Muscle layer of duodenum (tissue), 2 donors: ENCODE data around the gene TAS2R19.
"Not testable (repeated sequence)": the region's sequence is repeated elsewhere in the genome, so short reads cannot be mapped to it uniquely, and the experiment has no call there.

Experiments used
- H3K27ac ChIP-seq: one replicate; pipeline ENCODE4 v1.7.0; 2013; ENCODE audit warnings: mild to moderate bottlenecking, low read length
- H3K27me3 ChIP-seq: one replicate; pipeline ENCODE4 v1.7.0; 2013; ENCODE audit warnings: low read depth, mild to moderate bottlenecking, control low read depth, low read length
- H3K36me3 ChIP-seq, 2 donors: one replicate each; pipeline ENCODE4 v1.7.0; 2013; ENCODE audit warnings: low read length in 2 of 2, control low read depth in 1 of 2, mild to moderate bottlenecking in 1 of 2; ENCODE audit not compliant: insufficient read depth in 2 of 2, control insufficient read depth in 1 of 2
- H3K4me1 ChIP-seq, 2 donors: one replicate each; pipeline ENCODE4 v1.7.0; 2013; ENCODE audit warnings: low read length in 2 of 2, mild to moderate bottlenecking in 2 of 2, control low read depth in 1 of 2, moderate library complexity in 1 of 2; ENCODE audit not compliant: insufficient read depth in 2 of 2, control insufficient read depth in 1 of 2
- H3K4me3 ChIP-seq, 2 donors: one replicate each; pipeline ENCODE4 v1.7.0; 2013; ENCODE audit warnings: low read length in 2 of 2, low read depth in 1 of 2, mild to moderate bottlenecking in 1 of 2
- H3K9me3 ChIP-seq, 2 donors: one replicate each; pipeline ENCODE4 v1.7.0; 2013; ENCODE audit warnings: low read length in 2 of 2, control low read depth in 1 of 2, mild to moderate bottlenecking in 1 of 2; ENCODE audit not compliant: control insufficient read depth in 1 of 2
- donor health status: healthy.

Gene TAS2R19

GRCh38 chr12:11022520-11022919 lies at the start of gene TAS2R19:
Gene TAS2R19 (minus strand): TSS chr12:11022620. CDS start chr12:11022571, 49 bp downstream.
- Histone ChIP-seq H3K4me3 (no peak within 1 kb of the TSS), H3K27ac (no peak within 1 kb of the TSS), H3K9me3 (no peaks in the 10 kb centered on the region), H3K36me3 (peaks cover 4 to 7% of the 10 kb centered on the region in 2 donors), H3K4me1 (no peaks in the 10 kb centered on the region), H3K27me3 (no peaks in the 10 kb centered on the region)

- Histone ChIP-seq H3K4me3 (no peak overlapping the region), H3K4me1 (no peaks in the 10 kb centered on the region), H3K27ac (no peak overlapping the region), H3K27me3 (no peaks in the 10 kb centered on the region), H3K9me3 (no peaks in the 10 kb centered on the region), H3K36me3 (no peaks in the 10 kb centered on the region)
Measured at GRCh38 chr12:11071414-11071813, 49.0 kb upstream of the TAS2R19 start.

- Histone ChIP-seq H3K27ac (no peak overlapping the region), H3K36me3 (no peaks in the 10 kb centered on the region), H3K4me1 (no peaks in the 10 kb centered on the region), H3K9me3 (no peaks in the 10 kb centered on the region), H3K4me3 (no peak overlapping the region), H3K27me3 (no peaks in the 10 kb centered on the region)
Measured at GRCh38 chr12:11070999-11071398, 48.6 kb upstream of the TAS2R19 start.

GRCh38 chr12:11069854-11070365 lies 47.5 kb upstream of the TAS2R19 start:
- Histone ChIP-seq H3K4me1 (no peaks in the 10 kb centered on the region), H3K36me3 (no peaks in the 10 kb centered on the region), H3K4me3 (no peak overlapping the region), H3K27ac (no peak overlapping the region), H3K9me3 (no peaks in the 10 kb centered on the region), H3K27me3 (no peaks in the 10 kb centered on the region)

GRCh38 chr12:11067514-11067913 lies 45.1 kb upstream of the TAS2R19 start:
- Histone ChIP-seq H3K4me1 (no peaks in the 10 kb centered on the region), H3K9me3 (no peaks in the 10 kb centered on the region), H3K27me3 (no peaks in the 10 kb centered on the region), H3K36me3 (no peaks in the 10 kb centered on the region), H3K27ac (no peak overlapping the region), H3K4me3 (no peak overlapping the region)

GRCh38 chr12:11062194-11062593 lies 39.8 kb upstream of the TAS2R19 start, which contains the start of gene TAS2R46:
Gene TAS2R46 (minus strand): TSS chr12:11062294. CDS start chr12:11062294, 0 bp downstream.
- not testable (repeated sequence) for H3K27ac ChIP-seq, H3K27me3 ChIP-seq, H3K4me3 ChIP-seq, H3K4me1 ChIP-seq, H3K36me3 ChIP-seq, H3K9me3 ChIP-seq

- Histone ChIP-seq H3K36me3 (no peaks in the 10 kb centered on the region), H3K27ac (no peak overlapping the region), H3K4me1 (no peaks in the 10 kb centered on the region), H3K9me3 (no peaks in the 10 kb centered on the region), H3K27me3 (no peaks in the 10 kb centered on the region), H3K4me3 (no peak overlapping the region)
Measured at GRCh38 chr12:11059784-11060183, 37.4 kb upstream of the TAS2R19 start.

- Histone ChIP-seq H3K27me3 (no peaks in the 10 kb centered on the region), H3K4me3 (no peak overlapping the region), H3K9me3 (no peaks in the 10 kb centered on the region), H3K4me1 (no peaks in the 10 kb centered on the region), H3K27ac (no peak overlapping the region), H3K36me3 (no peaks in the 10 kb centered on the region)
Measured at GRCh38 chr12:11059041-11059440, 36.6 kb upstream of the TAS2R19 start.

GRCh38 chr12:11055306-11055705 lies 32.9 kb upstream of the TAS2R19 start:
- H3K36me3 ChIP-seq = peaks cover 0 to 3% of the 10 kb centered on the region in 2 donors
- H3K27me3 ChIP-seq = no peaks in the 10 kb centered on the region
- H3K4me3 ChIP-seq = no peak overlapping the region
- H3K4me1 ChIP-seq = no peaks in the 10 kb centered on the region
- H3K27ac ChIP-seq = no peak overlapping the region
- peaks cover 0 to 3% of the 10 kb centered on the region in 2 donors for H3K9me3 ChIP-seq

GRCh38 chr12:11049806-11050531 lies 27.5 kb upstream of the TAS2R19 start:
- not testable (repeated sequence) for H3K27me3 ChIP-seq, H3K9me3 ChIP-seq, H3K4me1 ChIP-seq, H3K27ac ChIP-seq, H3K4me3 ChIP-seq
- H3K36me3 ChIP-seq = peaks cover 0 to 15% of the 10 kb centered on the region in 2 donors

GRCh38 chr12:11041366-11041765 lies 18.9 kb upstream of the TAS2R19 start:
- peaks cover 0 to 15% of the 10 kb centered on the region in 2 donors for H3K36me3 ChIP-seq
- H3K4me3 ChIP-seq, H3K4me1 ChIP-seq, H3K27ac ChIP-seq, H3K27me3 ChIP-seq, H3K9me3 ChIP-seq: not testable (repeated sequence)

GRCh38 chr12:11040162-11040561 lies 17.7 kb upstream of the TAS2R19 start:
- Histone ChIP-seq H3K9me3 (no peaks in the 10 kb centered on the region), H3K4me3 (no peak overlapping the region), H3K27me3 (no peaks in the 10 kb centered on the region), H3K27ac (no peak overlapping the region), H3K36me3 (peaks cover 0 to 12% of the 10 kb centered on the region in 2 donors), H3K4me1 (no peaks in the 10 kb centered on the region)
